Activated naive CD4-positive, alpha-beta T cell treated with anti-CD3 and anti-CD28 coated beads, Interleukin-2, amount 50 U/mL, for 72 hours (primary cell): ENCODE data around the gene MED10. TPM values are rescaled to one million over a fixed set of nuclear protein-coding genes. Genes with fewer than 3 reads are reported as not detected.

Source experiments
- ATAC-seq, 2 donors: fragments of 150-1000 bp; cut with Tn5 transposase; 2 replicates each; pipeline ENCODE4 v1.10.0; 2021; ENCODE audit warnings: mild to moderate bottlenecking in 2 of 2, moderate library complexity in 2 of 2
- DNase-seq, 2 donors: peaks; one replicate each; pipeline ENCODE4 v3.0.0; 2021 to 2022; ENCODE audit warnings: low spot score in 2 of 2
- H3K27ac Mint-ChIP-seq, 2 donors: one replicate each; pipeline ENCODE4 v1.8.0; 2022; ENCODE audit warnings: mild to moderate bottlenecking in 2 of 2, mixed read lengths in 2 of 2
- H3K36me3 Mint-ChIP-seq, 2 donors: one replicate each; pipeline ENCODE4 v1.8.0; 2022; ENCODE audit warnings: mixed read lengths in 2 of 2
- H3K9me3 Mint-ChIP-seq, 2 donors: one replicate each; pipeline ENCODE4 v1.8.0; 2022; ENCODE audit warnings: mixed read lengths in 2 of 2
- total RNA-seq, 2 donors: library from RNA; stranded (reverse); gene quantifications; one replicate each; pipeline ENCODE4 v1.2.3, GENCODE V29; 2022

Gene MED10
- total RNA-seq, 2 donors from 2014 or later = 45.1 to 97.2 TPM

DNA sequence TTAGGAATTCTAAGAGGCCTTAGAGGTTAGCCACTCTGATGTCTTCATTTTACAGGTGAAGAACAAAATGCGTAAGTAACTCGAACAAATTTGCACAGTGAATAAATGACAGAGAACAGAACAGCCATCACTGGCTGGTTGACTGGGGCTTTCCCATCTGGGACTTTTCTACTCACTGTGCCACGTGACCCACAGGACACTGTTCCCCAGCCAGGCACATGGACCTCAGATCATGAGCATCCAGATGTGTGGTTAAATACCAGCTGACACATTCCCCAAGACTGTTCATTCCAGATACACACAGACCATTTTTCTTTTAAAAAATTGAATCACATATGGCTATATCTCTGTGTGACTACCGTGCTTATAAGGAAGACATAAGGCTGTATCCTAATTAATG is 25.8 kb upstream of the MED10 start:
- no peaks in the 10 kb centered on the region for H3K36me3 Mint-ChIP-seq
- DNase-seq (no peak), ATAC-seq (peak in 1 of 2 donors; percentile 44)
- no peaks in the 10 kb centered on the region for H3K9me3 Mint-ChIP-seq
- no peak overlapping the region for H3K27ac Mint-ChIP-seq

DNA sequence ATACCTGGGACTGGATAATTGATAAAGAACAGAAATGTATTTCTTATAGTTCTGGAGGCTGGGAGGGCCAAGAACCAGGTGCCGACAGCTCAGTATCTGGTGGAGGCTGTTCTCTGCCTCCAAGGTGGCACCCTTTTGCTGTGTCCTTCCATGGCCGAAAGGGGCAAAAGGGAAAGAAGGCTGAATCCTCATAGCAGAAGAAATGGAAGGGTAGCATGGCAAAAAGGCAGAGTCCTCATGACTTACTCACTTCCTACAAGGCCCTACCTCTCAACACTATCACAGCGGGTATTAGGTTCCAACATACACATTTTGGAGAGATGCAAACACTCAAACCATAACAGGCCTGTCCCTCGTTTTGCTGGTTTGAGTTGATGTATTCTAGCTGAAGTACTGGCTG is 25.1 kb upstream of the MED10 start:
- DNase-seq = no peak
- no peaks in the 10 kb centered on the region for H3K36me3 Mint-ChIP-seq
- no peak for ATAC-seq
- no peaks in the 10 kb centered on the region for H3K9me3 Mint-ChIP-seq
- H3K27ac Mint-ChIP-seq = no peak overlapping the region

DNA sequence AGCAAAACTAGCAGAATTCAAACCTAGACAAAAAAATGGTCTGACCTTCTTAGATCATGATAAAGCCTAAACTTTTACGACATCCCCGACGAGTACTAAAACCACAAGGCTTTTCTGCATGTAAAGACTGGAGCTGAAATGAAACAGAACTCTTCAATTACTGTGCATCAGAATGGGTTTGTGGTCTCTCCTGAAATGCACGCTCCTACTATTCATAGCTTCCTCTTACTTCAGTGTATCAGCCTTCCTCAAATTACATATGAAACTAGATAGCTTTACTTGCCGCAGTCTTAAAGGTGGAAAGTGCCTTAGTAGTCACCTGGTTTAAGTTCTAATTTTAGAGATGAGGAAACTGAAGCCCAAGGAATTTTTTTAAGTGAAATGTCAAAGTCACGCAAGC is 24.6 kb upstream of the MED10 start:
- Mint-ChIP-seq H3K9me3 (no peaks in the 10 kb centered on the region), H3K27ac (no peak overlapping the region), H3K36me3 (no peaks in the 10 kb centered on the region)
- ATAC-seq (peak; percentile 78 to 83), DNase-seq (no peak)

DNA sequence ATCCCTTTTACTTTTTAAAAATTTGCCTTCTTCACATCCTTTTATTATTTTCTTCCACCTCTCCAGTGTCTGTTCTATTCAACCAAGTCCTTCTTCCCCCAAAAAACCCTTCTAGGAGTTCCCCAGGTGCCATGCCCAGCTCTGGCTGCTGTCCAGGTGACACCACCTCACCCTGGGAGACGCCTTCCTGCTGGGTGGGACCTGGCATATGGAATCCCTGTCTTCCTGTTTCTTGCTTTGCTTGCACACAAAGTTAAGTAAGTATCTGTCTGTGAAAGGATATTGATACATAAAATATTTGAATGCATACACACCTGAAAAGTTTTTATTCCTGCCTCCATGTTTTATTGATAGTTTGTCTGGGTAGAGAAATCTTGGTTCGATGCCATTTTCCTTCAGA is 23.1 kb upstream of the MED10 start:
- ATAC-seq (no peak), DNase-seq (no peak)
- Mint-ChIP-seq H3K36me3 (no peaks in the 10 kb centered on the region), H3K9me3 (no peaks in the 10 kb centered on the region), H3K27ac (no peak overlapping the region)

DNA sequence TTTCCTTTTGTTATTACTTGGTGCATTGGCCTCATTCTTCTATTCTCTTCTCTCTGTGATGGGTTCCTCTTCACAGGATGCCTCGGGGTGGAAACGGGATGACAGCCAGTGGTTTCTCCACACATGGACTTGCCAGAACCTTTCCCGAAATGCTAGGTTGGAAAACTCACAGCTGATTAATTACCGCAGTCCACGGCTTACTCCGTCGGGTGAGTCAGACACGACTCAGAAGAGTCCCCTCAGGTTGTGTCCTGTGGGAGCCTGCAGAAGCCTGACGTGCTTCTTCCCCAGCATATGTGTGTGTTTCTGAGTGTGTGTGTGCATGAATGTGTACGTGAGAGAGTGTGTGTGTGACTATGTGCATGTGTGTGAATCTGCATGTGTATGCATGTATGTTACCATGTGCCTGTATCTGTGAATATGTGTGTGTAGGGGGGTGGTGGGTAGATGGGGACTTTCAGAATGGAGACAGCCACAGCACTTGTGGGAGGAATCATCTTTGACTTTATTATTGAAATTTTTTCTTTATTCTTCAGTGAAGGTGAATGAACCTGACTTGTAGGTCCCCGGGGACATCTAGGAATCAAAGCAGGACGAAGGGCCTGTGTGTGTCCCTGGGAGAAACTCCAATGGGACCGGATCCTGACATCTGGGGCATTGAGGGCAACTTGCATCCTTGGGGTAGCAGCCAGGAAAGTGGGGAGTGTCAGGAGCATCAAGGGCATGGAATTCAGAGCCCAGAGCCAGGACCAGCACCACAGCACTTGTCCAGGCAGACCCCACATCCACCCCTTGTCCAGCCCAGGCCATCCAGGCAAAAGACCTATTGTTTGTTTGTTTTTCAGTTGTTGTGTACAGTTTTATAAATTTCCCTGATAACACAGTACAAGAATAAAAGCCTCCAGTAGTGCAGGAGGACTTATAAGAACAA is 21.9 kb upstream of the MED10 start:
- Mint-ChIP-seq H3K36me3 (no peaks in the 10 kb centered on the region), H3K27ac (no peak overlapping the region), H3K9me3 (no peaks in the 10 kb centered on the region)
- DNase-seq (no peak), ATAC-seq (no peak)

DNA sequence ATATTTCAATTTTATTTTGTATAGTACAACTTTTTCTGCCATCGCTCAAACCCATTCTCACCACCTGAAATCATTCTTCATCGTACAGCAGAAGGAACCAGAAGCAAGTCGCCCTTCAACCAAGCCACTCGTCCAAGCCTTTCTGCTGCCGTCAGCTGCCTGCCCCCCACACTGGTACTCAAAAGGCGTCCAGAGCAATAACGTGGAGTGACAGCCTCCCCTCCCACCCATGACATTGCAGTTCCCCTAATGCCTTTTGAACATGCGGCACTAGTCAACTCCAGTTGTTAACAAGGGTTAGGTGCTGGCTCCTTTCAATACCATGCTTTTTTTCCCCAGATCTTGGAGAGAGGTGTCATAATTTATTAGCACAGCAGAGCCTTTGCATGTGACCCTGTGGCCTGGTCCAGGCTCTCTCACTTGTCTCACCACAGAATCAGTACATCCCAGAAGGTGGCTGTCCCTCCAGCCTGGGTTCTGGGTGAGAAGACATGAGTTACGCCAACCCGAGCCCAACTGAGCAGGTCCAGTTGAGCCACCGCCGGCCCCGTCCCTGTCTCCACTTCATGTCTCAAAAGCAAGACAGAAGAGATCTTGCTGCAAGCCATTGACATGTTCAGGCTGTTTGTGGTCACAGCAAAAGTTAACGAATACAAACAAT is 20.4 kb upstream of the MED10 start:
- Mint-ChIP-seq H3K9me3 (no peaks in the 10 kb centered on the region), H3K27ac (no peak overlapping the region), H3K36me3 (no peaks in the 10 kb centered on the region)
- ATAC-seq = no peak
- DNase-seq = no peak

DNA sequence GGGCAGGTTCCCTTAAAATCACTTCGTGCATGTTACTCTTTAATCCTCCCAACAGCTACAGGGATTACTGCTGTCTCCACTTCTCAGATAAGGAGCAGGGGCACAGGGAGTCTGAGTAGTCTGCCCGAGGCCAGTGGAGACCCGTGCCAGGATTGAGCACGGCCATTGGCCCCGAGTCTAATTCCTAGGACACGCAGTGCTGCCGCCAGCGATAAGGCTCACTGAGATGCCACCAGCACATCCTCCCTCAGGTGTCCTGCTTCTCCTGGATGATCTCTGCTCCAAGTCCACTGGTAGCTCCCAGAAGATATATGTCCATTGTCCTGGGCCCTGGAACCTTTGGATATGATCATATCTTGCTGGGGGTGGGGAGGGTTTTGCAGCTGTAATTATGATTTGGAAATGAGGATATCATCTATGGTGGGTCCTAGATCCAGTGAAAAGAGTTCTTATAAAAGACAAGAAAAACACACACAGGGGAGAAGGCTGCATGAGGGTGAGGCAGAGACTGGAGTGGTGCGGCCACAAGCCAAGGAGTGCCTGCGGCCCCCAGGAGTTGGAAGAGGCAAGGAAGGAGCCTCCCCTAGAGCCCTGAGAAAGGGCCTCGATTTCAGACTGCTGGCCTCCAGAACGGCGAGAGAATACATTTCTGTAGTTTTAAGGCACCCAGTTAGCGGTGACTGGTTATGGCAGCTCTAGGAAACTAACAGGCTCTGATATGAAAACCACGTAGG is 19.4 kb upstream of the MED10 start:
- ATAC-seq = no peak
- no peaks in the 10 kb centered on the region for H3K9me3 Mint-ChIP-seq
- no peaks in the 10 kb centered on the region for H3K36me3 Mint-ChIP-seq
- no peak for DNase-seq
- H3K27ac Mint-ChIP-seq = no peak overlapping the region

DNA sequence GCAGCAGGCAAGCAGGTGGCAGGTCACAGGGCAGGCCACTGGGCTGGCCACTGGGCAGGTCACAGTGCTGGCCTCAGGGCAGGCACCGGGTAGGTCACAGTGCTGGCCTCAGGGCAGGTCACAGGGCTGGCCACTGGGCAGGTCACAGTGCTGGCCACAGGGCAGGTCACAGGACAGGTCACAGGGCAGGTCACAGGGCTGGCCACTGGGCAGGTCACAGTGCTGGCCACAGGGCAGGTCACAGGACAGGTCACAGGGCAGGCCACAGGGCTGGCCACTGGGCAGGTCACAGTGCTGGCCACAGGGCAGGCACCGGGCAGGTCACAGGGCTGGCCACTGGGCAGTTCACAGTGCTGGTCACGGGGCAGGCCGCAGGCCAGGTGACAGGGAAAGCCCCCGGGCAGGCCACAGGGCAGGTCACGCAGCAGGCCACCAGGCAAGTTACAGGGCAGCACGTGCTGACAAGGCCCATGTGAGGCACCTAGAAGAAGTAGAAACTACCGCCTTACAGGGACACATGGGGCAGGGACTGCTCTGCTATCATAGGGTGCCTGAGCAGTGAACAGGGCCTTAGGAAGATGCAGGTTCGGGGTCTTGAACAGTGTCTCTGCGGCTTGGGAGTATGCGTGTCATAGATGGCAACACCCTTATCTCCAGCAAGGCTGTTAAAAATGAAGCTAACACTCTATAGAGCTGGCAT is 18.6 kb upstream of the MED10 start:
- H3K36me3 Mint-ChIP-seq = no peaks in the 10 kb centered on the region
- ATAC-seq (no peak), DNase-seq (no peak)
- H3K9me3 Mint-ChIP-seq = no peaks in the 10 kb centered on the region
- H3K27ac Mint-ChIP-seq = no peak overlapping the region

DNA sequence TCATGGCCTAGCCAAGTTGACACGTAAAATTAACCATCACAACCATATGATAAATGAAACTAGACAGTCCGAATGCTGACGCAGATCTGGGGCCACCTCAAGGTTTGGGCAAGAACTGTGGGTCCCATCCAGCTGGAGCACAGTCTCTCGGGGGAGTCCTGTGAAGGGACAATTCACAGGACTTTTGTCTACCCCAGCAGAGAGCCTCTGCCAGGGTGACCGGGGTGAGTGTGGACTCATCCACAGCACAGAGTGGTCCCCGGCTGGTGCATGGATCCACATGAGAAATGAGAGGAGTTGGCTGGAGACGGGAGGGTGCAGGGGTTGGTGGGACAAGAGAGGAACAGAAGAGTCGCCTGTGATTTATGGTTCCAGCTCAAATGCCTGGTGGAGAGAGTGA is 17.7 kb upstream of the MED10 start:
- Mint-ChIP-seq H3K36me3 (no peaks in the 10 kb centered on the region), H3K27ac (no peak overlapping the region), H3K9me3 (peaks cover 0 to under 1% of the 10 kb centered on the region in 2 donors)
- ATAC-seq (no peak), DNase-seq (no peak)

DNA sequence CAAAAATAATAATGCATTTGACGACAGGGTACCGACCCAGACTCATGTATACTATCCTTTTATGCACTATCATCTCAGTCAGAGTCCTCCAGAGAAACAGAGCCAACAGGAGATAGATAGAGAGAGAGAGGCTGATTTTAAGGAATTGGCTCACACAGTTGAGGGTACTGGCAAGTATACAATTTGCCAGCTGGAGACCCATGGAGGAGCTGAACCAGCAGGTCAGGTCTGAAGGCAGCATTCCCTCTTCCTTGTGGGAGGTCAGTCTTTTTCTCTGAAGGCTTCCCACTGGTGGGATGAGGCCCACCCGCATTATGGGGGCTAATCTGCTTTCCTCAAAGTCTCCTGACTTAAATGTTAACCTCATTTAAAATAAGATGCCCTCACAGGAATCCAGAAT is 17.3 kb upstream of the MED10 start:
- ATAC-seq (no peak), DNase-seq (no peak)
- Mint-ChIP-seq H3K36me3 (no peaks in the 10 kb centered on the region), H3K27ac (no peak overlapping the region), H3K9me3 (peaks cover 0 to 5% of the 10 kb centered on the region in 2 donors)

DNA sequence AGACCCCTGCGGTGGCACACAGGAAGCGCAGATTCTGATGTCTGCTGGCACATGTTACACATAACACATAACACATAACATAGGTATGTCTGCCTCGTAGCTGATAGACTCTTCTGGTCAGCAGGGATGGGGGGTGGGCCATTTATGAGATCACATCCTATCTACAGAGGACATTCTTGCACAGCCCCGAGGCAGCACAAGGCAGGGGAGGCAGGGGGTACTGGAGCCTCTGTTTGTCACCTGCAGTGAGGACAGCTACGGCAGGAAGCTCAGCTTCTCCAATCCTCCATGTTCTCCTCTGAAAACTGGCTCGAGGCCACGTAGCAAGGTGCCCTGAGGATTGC is 16.7 kb upstream of the MED10 start:
- Mint-ChIP-seq H3K27ac (no peak overlapping the region), H3K9me3 (peaks cover 0 to 6% of the 10 kb centered on the region in 2 donors), H3K36me3 (no peaks in the 10 kb centered on the region)

DNA sequence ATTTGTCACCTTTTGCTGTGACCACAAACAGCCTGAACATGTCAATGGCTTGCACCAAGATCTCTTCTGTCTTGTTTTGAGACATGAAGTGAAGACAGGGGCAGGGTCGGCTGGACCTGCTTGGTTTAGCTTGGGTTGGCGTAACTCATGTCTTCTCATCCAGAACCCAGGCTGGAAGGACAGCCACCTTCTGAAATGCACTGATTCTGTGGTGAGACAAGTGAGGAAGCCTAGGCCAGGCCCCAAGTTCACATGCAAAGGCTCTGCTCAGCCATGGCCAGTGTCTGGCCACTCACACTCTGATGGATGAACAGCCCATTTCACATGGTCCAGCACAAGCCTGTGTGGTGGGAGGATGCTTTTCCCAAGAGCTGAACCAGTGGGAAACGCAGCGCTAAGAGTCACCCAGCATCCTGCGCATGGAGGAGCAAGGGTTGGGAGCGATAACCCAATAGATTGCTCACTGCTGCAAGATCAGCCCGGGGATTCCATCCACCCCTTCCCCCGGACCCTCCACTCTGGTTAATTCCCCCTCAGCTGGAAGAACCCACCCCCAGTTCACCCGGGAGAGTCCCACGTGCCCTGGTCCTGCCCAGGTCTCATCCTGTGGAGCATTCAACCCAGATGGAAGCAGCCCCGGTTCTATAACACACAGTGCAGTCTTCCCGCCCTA is 16.2 kb upstream of the MED10 start:
- Mint-ChIP-seq H3K9me3 (peaks cover 0 to 6% of the 10 kb centered on the region in 2 donors), H3K36me3 (no peaks in the 10 kb centered on the region), H3K27ac (no peak overlapping the region)
- ATAC-seq (no peak), DNase-seq (no peak)

More for the DNA sequence above, 16.7 kb upstream of the MED10 start:
- no peak for DNase-seq
- ATAC-seq = no peak

DNA sequence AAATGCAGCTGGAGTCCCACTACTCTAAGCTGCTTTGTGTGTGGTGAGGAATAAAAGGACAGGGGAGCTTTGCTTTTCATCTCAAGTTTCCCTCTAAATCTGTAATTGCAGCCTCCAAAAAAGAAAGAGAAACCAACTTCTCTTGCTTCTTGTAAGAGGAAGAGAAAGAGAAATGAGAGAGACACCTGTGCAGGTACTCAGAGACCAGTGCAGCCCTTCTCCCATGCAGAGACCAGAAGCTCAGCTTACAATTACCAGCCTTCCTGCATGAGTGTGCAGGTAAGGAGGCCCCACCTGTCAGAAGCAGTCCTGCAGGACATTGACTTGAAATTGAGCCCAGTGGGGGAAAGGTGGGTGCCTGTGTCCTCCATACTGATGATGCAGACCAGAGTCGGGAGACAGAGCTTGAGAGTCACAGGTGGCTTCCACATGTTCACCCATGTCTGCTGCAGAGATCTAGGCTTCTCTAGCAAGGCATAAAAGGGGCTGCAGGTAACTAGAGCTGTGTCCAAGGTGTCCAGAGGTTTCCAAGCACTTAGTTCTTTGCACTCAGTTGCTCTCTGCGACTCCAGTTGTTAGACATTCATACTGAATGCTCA is 15.3 kb upstream of the MED10 start:
- Mint-ChIP-seq H3K27ac (no peak overlapping the region), H3K9me3 (peaks cover 0 to 6% of the 10 kb centered on the region in 2 donors), H3K36me3 (no peaks in the 10 kb centered on the region)
- no peak for ATAC-seq
- DNase-seq = no peak

DNA sequence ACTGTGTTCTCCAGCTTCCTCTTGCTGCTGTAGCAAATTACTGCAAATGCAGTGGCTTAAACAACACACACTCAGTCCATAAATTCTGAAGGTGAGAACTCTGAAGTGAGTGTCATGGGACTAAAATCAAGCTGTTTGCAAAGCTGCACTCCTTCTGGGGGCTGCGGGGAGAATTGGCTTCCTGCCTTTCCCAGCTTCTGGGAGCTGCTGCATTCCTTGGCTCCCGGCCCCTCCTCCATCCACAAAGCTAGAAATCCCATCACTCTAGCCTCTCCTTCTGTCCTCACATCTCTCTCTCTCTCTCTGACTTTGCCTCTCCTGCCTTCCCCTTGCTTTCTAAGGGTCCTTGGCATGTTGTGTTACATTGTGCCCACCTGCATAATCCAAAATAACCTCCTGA is 14.2 kb upstream of the MED10 start:
- Mint-ChIP-seq H3K27ac (no peak overlapping the region), H3K36me3 (no peaks in the 10 kb centered on the region), H3K9me3 (peaks cover 0 to 6% of the 10 kb centered on the region in 2 donors)
- ATAC-seq (no peak), DNase-seq (no peak)

DNA sequence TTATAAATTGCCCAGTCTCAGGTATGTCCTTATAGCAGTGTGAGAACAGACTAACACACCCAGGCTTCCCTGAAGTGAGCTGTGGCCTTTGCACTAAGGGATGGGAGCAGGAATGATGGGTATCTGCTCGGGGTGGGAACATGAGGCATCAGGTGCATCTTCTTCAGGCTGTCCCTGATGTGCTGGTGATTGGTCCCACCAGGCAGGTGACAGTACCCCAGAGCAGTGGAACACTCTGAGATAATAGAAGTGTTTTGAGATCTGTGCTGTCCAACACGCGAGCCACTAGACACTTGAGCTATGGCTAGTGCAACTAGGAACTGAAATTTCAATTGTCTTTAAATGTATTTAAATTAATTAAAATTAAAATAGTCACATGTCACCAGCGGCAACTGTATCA is 12.8 kb upstream of the MED10 start:
- DNase-seq = no peak
- H3K9me3 Mint-ChIP-seq = peaks cover 0 to 6% of the 10 kb centered on the region in 2 donors
- no peak for ATAC-seq
- no peaks in the 10 kb centered on the region for H3K36me3 Mint-ChIP-seq
- H3K27ac Mint-ChIP-seq = peak overlapping the region in 1 of 2 donors; percentile 41

DNA sequence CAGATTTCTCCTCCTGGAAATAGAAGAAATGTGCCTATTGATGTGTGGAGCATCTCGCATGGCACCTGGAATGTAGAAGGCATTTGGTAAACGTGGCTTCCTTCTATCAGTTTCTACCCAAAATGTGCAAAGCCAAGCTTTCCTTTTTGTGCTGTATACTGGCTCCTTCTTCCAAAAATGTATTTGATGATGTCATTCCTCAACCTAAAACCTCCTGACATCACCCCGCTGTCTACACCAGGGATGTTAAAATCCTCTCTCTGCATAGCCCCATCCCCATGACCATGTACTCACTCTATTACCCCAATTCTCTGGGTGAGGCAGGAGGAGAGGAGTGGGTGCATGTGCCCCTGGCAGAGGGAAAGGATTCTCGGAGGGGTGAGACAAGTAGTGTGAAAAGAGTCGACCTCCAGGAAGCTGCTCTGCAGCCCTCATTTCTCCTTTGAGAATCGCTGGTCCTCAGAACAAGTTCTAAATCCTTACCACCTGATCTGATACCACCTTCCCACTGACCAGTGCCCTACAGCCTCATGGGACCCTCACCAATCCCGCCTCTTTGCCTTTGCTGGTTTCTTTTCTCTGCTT is 11.7 kb upstream of the MED10 start:
- Mint-ChIP-seq H3K36me3 (no peaks in the 10 kb centered on the region), H3K9me3 (peaks cover 0 to 6% of the 10 kb centered on the region in 2 donors), H3K27ac (no peak overlapping the region)
- DNase-seq = no peak
- ATAC-seq = no peak
